Spleen (tissue), 11 donors: Measurements from ENCODE around the gene MIEF1. TPM values are rescaled to one million over a fixed set of nuclear protein-coding genes. Genes with fewer than 3 reads are reported as not detected.
A peak's percentile ranks its signal among the peaks of the same experiment; 100 is the strongest.

ENCODE experiments used
- DNase-seq: peaks from one replicate; pipeline ENCODE4 v3.0.0-alpha.2; 2020
- H3K27ac ChIP-seq, 8 donors: fragments of 200-600 bp; sonication (generic) in 7 of 8; 1 replicate in 4 of 8; 2 replicates in 4 of 8; pipeline versions ENCODE4 v1.5.0 to v1.8.0; 2016 to 2021; ENCODE audit warnings: inconsistent platforms in 4 of 8, mild to moderate bottlenecking in 4 of 8, moderate library complexity in 1 of 8
- H3K27me3 ChIP-seq, 7 donors: fragments of 200-600 bp; sonication (generic) in 6 of 7; replicated peaks in 1 of 7; 1 replicate in 4 of 7; 2 replicates in 3 of 7; pipeline versions ENCODE4 v1.5.0 to v1.8.0; 2016 to 2021; ENCODE audit warnings: inconsistent platforms in 3 of 7, mild to moderate bottlenecking in 1 of 7
- H3K36me3 ChIP-seq, 6 donors: fragments of 200-600 bp; sonication (generic) in 5 of 6; 1 replicate in 4 of 6; 2 replicates in 2 of 6; pipeline versions ENCODE4 v1.5.0 to v1.8.0; 2016 to 2021; ENCODE audit warnings: inconsistent platforms in 2 of 6
- H3K4me1 ChIP-seq, 6 donors: fragments of 200-600 bp; sonication (generic) in 5 of 6; 1 replicate in 3 of 6; 2 replicates in 3 of 6; pipeline versions ENCODE4 v1.5.0 to v1.8.0; 2016 to 2021; ENCODE audit warnings: inconsistent platforms in 3 of 6
- H3K4me3 ChIP-seq, 8 donors: fragments of 200-600 bp; sonication (generic) in 7 of 8; 1 replicate in 4 of 8; 2 replicates in 4 of 8; pipeline versions ENCODE4 v1.5.0 to v1.8.0; 2016 to 2021; ENCODE audit warnings: inconsistent platforms in 4 of 8, mild to moderate bottlenecking in 4 of 8, moderate library complexity in 2 of 8
- H3K9me3 ChIP-seq, 8 donors: fragments of 200-600 bp; sonication (generic) in 7 of 8; 1 replicate in 4 of 8; 2 replicates in 4 of 8; pipeline versions ENCODE4 v1.5.0 to v1.8.0; 2016 to 2021; ENCODE audit warnings: inconsistent platforms in 4 of 8
- CTCF ChIP-seq, 11 experiments: fragments of 200-600 bp in 7 of 11; fragments of 450-650 bp in 4 of 11; sonication (generic) in 4 of 11; IDR thresholded peaks in 8 of 11; conservative IDR thresholded peaks in 3 of 11; 1 replicate in 7 of 11; 2 replicates in 4 of 11; pipeline versions ENCODE4 v1.4.0 to v1.8.0; 2016 to 2021; ENCODE audit warnings: antibody characterized with exemption in 11 of 11, inconsistent platforms in 4 of 11, mild to moderate bottlenecking in 1 of 11
- POLR2A ChIP-seq, 3 donors: fragments of 450-650 bp; IDR thresholded peaks; one replicate each; pipeline ENCODE4 v1.5.1; 2017; ENCODE audit warnings: antibody characterized with exemption in 3 of 3, mild to moderate bottlenecking in 1 of 3
- POLR2AphosphoS5 ChIP-seq, 3 donors: sonication (generic); formaldehyde crosslinking; IDR thresholded peaks; one replicate each; pipeline ENCODE4 v1.5.1; 2017; ENCODE audit warnings: antibody characterized with exemption in 3 of 3
- WGBS, 5 donors: extraction: QIAGEN DNeasy Blood & Tissue Kit in 3 of 5; methylation state at CpG; one replicate each; pipeline versions ENCODE4 v1.1.5 to v1.1.7; 2013 to 2018; 5-methylcytosine and 5-hydroxymethylcytosine counted together
- intact Hi-C: fragments of 100-400 bp; cut with DNase I; formaldehyde crosslinking; loops from one replicate; pipeline ENCODE4 v1.15.0; 2023; ENCODE audit warnings: low total_unique reads
- polyA plus RNA-seq, 3 donors: library from polyadenylated mRNA; stranded (reverse); fragments of 200-250 nt; gene quantifications; one replicate each; pipeline ENCODE4 v1.2.1, GENCODE V29; 2013
- total RNA-seq, 7 donors: library from RNA; depleted of rRNA in 3 of 7; stranded (reverse); fragments of >200 nt in 3 of 7; fragmentation: NEBNext Ultra II Directional in 4 of 7; extraction: Animal tissue kit (Norgen Biotek cat#: 25700) in 4 of 7; gene quantifications; one replicate each; pipeline versions ENCODE4 v1.1.0 to v1.2.1, GENCODE V29; 2016 to 2021
- donor health status: healthy with polysubstance abuse.
- donor health status: DM: no; HTN: no; CAD: no; lungs with moderate emphysema.
- donor health status: DM: no; HTN: no; CAD: no.
- donor health status: Bipolar disorder and iron deficiency.
- donor health status: healthy.
- donor health status: DM: no; HTN: no; CAD: no.
- donor health status: DM: yes; HTN: yes; CAD: no.

MIEF1 gene
- total and polyA plus RNA-seq, 10 donors: 5.8 to 31.4 (median 25.9) TPM

GRCh38 chr22:39469326-39469680 is 32.8 kb upstream of the MIEF1 start:
- Histone ChIP-seq H3K4me3 (no peak overlapping the region), H3K27ac (peak overlapping the region in 3 of 8 donors; percentile 76 to 83 (median 79)), H3K9me3 (no peaks in the 10 kb centered on the region), H3K27me3 (no peaks in the 10 kb centered on the region), H3K4me1 (peaks cover 40 to 100% (median 81%) of the 10 kb centered on the region in 6 donors), H3K36me3 (no peaks in the 10 kb centered on the region)
- TF ChIP-seq POLR2A (IDR thresholded peaks at IDR 0.05): no peak
- intact Hi-C loops: no loop called here
- DNase-seq: no peak
- 79 to 87% (median 83%) methylated on average over 5 to 6 of the region's 6 CpGs for WGBS, 5 donors

- TF ChIP-seq POLR2AphosphoS5 (IDR thresholded peaks at IDR 0.05) (peak in 2 of 3 donors; percentile 41 to 48), POLR2A (IDR thresholded peaks at IDR 0.05) (no peak)
- Histone ChIP-seq H3K9me3 (no peaks in the 10 kb centered on the region), H3K4me1 (peaks cover 40 to 100% (median 78%) of the 10 kb centered on the region in 6 donors), H3K36me3 (no peaks in the 10 kb centered on the region), H3K4me3 (no peak overlapping the region), H3K27ac (peak overlapping the region in 7 of 8 donors; percentile 63 to 83 (median 75)), H3K27me3 (no peaks in the 10 kb centered on the region)
- intact Hi-C loops: no loop called here
- no peak for DNase-seq
- WGBS, 5 donors: 63 to 84% (median 75%) methylated on average over 24 to 26 of the region's 26 CpGs
Observed at GRCh38 chr22:39469681-39470450, 32.2 kb upstream of the MIEF1 start.

GRCh38 chr22:39470451-39471291 is 31.4 kb upstream of the MIEF1 start:
- intact Hi-C loops: no loop called here
- no peak for DNase-seq
- 71 to 77% (median 73%) methylated on average over 15 to 16 of the region's 16 CpGs for WGBS, 5 donors

GRCh38 chr22:39471381-39472141 is 30.5 kb upstream of the MIEF1 start:
- WGBS, 5 donors: 9 to 23% (median 10%) methylated on average over 13 of the region's 13 CpGs
- H3K4me3 ChIP-seq: no peak overlapping the region
- no peaks in the 10 kb centered on the region for H3K36me3 ChIP-seq
- peak overlapping the region; percentile 63 to 83 (median 74) for H3K27ac ChIP-seq
- no peaks in the 10 kb centered on the region for H3K9me3 ChIP-seq
- H3K27me3 ChIP-seq: no peaks in the 10 kb centered on the region
- peaks cover 29 to 90% (median 62%) of the 10 kb centered on the region in 6 donors for H3K4me1 ChIP-seq
- no peak for DNase-seq
- intact Hi-C loops: no loop called here
- TF ChIP-seq POLR2A (IDR thresholded peaks at IDR 0.05) (no peak), POLR2AphosphoS5 (IDR thresholded peaks at IDR 0.05) (peak in 2 of 3 donors; percentile 41 to 52)

More at GRCh38 chr22:39470451-39471291, 31.4 kb upstream of the MIEF1 start:
- H3K36me3 ChIP-seq: no peaks in the 10 kb centered on the region
- H3K4me3 ChIP-seq: no peak overlapping the region
- TF ChIP-seq POLR2AphosphoS5 (IDR thresholded peaks at IDR 0.05) (no peak), POLR2A (IDR thresholded peaks at IDR 0.05) (no peak), CTCF (IDR thresholded peaks at IDR 0.05 in 8 of 11, conservative IDR thresholded peaks at IDR 0.05 in 3 of 11) (no peak)
- H3K9me3 ChIP-seq: no peaks in the 10 kb centered on the region
- H3K27me3 ChIP-seq: no peaks in the 10 kb centered on the region
- peaks cover 36 to 97% (median 71%) of the 10 kb centered on the region in 6 donors for H3K4me1 ChIP-seq
- H3K27ac ChIP-seq: peak overlapping the region in 7 of 8 donors; percentile 63 to 83 (median 75)
